ENCODE results near the gene CBL.
"Not testable (repeated sequence)": the region's sequence is repeated elsewhere in the genome, so short reads cannot be mapped to it uniquely, and the experiment has no call there.

Gene CBL

GRCh38 chr11:119185981-119186634 lies 20.0 kb upstream of the CBL start:
- no peak for DNase-seq

GRCh38 chr11:119187123-119187892 lies 18.8 kb upstream of the CBL start:
- no peak for DNase-seq

DNA sequence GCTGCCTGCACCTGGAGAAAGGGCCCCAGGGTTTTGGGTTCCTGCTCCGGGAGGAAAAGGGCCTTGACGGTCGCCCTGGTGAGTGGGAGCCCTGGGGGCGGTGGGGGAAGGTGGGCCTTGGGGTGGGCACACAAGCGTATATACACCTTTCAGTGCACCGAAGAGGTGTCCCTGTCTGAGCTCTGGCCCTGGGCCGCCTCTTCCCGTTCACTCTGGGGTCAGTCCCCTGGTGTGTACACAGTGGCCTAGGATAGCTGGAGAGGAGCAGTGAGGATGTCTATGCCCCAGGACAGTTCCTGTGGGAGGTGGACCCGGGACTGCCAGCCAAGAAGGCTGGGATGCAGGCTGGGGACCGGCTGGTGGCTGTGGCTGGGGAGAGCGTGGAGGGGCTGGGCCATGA lies 18.1 kb upstream of the CBL start:
- DNase-seq: no peak

DNA sequence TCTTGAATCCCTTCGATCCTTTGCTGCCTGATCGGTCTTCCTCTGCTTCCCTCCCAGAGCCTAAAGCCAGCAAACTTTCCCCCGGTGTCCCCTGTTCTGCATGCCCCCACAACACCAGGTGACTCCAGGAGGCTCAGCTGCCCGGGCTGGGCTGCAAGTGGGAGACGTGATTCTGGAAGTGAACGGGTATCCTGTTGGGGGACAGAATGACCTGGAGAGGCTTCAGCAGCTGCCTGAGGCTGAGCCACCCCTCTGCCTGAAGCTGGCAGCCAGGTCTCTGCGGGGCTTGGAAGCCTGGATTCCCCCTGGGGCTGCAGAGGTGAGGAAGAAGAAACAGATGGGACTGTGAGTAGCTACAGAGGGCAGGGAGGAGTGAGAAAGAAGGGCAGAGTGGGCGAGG lies 17.3 kb upstream of the CBL start:
- DNase-seq: no peak

- DNase-seq: no peak
Measured at GRCh38 chr11:119189393-119189792, 16.7 kb upstream of the CBL start.

DNA sequence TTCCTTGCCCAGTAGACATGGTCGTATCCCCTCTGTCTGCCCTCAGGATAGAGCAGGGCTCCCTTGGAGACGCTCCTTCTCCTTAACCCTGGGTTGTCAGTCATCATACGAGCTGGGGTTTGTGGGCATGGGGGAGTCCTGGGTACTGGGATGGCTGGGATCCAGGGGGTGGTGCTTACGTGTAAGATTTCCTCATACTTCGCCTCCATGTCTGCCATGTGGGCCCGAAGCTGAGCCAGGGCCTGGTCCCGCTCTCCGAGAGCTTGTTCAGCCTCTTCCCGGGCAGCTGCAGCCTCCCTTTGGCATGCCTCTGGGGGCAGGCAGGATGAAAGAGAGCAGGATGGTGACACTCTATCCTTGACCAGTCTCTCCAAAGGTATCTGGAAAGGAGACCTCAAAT lies 15.6 kb upstream of the CBL start:
- no peak for DNase-seq

DNA sequence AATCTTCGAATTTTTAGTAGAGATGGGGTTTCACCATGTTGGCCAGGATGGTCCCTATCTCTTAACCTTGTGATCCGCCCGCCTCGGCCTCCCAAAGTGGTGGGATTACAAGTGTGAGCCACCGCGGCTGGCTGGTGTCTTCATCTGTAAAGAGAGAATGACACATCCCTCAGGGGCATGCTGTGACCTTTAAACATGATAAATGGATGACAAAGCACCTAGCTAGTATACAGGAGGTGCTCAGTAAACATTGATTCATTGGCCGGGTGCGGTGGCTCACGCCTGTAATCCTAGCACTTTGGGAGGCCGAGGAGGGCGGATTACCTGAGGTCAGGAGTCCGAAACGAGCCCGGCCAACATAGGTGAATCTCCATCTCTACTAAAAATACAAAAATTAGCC lies 14.9 kb upstream of the CBL start:
- not testable (repeated sequence) for DNase-seq

GRCh38 chr11:119192111-119192510 lies 14.0 kb upstream of the CBL start:
- no peak for DNase-seq

- DNase-seq: no peak
Measured at GRCh38 chr11:119193001-119193400, 13.1 kb upstream of the CBL start.

GRCh38 chr11:119193626-119194025 lies 12.5 kb upstream of the CBL start:
- DNase-seq: no peak

- no peak for DNase-seq
Measured at GRCh38 chr11:119194811-119195440, 11.2 kb upstream of the CBL start.

DNA sequence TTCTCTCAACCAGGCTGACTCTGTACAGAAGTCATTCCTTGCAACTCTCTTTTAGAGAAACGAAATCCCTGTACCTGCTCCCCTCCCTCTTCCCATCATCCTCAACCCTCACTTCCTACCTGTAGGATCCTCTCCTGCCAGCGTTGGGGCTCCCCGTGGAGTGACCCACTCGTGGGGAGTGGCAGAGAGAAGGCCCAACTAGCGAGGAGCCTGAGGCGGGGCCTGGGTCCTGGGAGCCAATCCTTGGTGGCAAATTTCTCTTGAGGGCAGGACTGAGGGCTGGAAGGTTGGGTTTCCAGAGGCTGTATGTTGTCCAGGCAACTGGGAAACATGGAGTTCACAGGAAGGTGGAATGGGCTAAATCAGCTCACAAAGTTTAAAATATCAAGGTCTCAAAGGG lies 10.5 kb upstream of the CBL start:
- no peak for DNase-seq

DNA sequence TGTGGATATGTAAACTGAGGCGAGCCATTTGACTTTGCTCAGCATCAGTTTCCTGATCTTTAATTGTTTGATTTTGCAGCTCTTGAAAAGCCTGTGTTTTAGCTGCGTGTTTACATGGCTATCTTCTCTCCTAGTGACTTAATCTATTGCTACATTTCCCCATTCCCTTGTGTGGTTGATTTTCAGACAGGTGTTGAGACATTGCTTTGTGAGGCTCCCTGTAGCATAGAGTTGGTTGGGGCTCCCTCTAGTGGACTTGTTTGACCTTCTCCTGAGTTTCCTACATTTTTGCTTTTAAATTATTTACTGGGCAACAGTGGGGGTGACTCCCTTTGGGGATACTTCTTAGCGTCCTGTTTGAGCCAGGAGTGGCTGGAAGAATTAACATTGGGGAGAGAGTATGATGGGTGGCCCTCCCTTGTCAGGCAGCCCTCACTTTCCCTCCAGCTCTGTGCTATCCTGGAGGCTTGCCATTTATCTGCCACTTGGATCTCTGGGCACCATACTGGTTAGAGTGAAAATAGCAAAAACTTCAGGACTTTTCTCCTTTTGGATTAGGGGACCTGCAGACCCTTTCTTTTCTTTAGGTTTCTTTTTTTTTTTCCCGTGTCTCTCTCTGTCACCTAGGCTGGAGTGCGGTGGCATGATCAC lies 9.2 kb upstream of the CBL start:
- peak; percentile 71 for DNase-seq

- DNase-seq: no peak
Measured at GRCh38 chr11:119198925-119199324, 7.2 kb upstream of the CBL start.

DNA sequence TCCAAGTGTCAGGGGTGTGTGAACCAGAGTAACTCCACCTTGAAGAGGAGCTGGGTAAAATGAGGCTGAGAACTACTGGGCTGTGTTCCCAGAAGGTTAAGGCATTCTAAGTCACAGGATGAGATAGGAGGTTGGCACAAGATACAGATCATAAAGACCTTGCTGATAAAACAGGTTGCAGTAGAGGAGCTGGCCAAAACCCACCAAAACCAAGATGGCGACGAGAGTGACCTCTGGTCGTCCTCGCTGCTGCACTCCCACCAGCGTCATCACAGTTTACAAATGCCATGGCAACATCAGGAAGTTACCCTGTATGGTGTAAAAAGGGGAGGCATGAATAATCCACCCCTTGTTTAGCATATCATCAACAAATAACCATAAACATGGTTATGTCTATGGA lies 4.9 kb upstream of the CBL start:
- DNase-seq: not testable (repeated sequence)

DNA sequence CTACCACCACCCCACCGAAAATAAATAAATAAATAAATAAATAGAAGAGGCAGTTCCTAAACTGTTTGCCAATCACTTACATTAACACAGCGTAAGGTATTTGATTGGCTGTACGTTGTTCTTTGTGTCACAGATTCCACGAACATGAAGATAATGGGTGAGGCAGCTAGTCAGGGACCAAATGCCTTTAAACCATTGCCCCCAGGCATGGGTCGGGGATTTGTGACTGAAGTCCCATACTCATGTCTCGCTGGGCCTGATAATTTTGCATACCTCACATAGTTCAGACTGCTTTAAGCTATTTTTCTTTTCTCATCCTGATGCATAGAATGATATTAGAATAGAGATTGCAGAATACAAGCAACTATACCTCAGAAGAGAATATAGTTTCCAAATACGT lies 3.6 kb upstream of the CBL start:
- DNase-seq: no peak

DNA sequence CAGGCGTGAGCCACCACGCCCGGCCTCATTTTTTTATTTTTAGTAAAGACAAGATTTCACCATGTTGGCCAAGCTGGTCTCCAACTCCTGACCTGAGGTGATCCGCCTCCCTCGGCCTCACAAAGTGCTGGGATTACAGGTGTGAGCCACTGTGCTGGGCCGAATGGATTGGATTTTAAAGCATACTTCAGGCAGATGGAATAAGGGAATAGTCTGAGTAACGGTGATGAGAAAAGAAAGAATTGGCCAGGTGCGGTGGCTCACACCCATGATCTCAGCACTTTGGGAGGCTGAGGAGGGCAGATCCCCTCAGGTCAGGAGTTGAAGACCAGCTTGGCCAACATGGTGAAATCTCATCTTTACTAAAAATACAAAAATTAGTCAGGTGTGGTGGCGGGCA lies 2.1 kb upstream of the CBL start:
- no peak for DNase-seq

GRCh38 chr11:119205080-119205479 lies 1.1 kb upstream of the CBL start:
- no peak for DNase-seq

DNA sequence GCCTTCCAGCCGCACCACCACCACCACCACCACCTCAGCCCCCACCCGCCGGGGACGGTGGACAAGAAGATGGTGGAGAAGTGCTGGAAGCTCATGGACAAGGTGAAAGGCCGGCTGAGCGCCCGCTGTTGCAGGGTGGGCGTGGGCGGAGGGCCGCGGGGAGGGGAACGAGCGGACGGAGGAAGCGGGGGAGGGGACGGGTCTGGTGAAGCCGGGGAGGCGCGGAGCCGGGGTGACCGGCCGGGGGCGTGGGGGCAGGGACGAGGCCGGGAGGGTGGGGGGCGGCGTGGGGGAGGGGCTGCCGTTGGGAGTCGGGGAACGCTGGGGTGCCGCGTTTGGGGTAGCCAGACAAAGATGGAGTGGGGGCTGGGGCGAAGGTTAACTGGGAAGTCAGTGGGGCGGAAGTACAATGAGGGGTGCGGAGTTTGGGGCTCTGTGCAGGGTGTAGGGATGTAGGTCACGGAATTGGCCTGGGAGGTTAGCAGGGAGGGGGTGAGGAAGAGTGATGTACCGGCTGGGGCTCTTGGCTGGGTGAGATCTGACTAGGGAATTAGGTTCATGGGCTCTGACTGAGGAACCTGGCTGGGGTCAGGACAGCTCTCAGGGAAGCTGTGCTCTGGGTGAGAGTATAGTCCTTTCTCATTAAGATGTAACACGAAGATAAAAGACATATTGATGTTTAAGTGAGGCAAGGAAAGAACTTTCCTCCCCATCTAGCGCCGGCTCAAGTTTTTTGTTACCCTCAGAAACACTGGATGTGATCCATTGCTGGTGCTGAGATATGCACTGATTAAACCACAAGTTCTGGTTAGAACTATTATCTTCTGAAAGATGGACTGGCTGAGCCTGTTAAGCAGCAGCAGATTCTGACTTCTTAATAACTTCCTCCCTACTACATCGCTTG lies 624 bp downstream of the CBL start:
- peak; percentile 75 for DNase-seq

GRCh38 chr11:119207415-119207960 lies 1.3 kb downstream of the CBL start:
- DNase-seq: no peak

DNA sequence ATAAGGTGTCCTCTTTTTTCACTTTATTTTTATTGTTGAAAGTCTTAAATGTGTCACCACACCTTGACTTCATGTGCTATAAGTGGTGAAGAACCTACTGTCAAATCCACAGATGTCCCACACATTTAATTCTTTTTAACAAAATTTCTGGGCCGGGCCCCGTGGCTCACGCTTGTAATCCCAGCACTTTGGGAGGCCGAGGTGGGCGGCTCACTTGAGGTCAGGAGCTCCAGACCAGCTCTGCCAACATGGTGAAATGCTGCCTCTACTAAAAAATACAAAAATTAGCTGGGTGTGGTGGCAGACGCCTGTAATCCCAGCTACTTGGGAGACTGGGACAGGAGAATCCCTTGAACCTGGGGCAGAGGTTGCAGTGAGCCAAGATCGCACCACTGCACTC lies 3.0 kb downstream of the CBL start:
- no peak for DNase-seq

- DNase-seq: no peak
Measured at GRCh38 chr11:119210050-119210449, 3.9 kb downstream of the CBL start.
